Endothelial cell of umbilical vein (primary cell): Measurements from ENCODE around the gene TULP4. TPM values are rescaled to one million over a fixed set of nuclear protein-coding genes. Genes with fewer than 3 reads are reported as not detected.

Source experiments
- BruUV-seq: library from RNA; stranded (reverse); fragments of 400-500 nt; replicated peaks from 2 replicates; lab custom pipeline; 2021; lab: Mats Ljungman, UMichigan
- CTCF ChIA-PET: fragments of 300-600, 350-600 bp; sonication (Branson Sonifier 250); formaldehyde crosslinking; loops from one replicate; lab custom pipeline; 2021; ENCODE audit warnings: antibody characterized with exemption, inconsistent platforms; lab: Charles Lee
- POLR2A ChIA-PET: fragments of 300-600, 350-600 bp; sonication (Branson Sonifier 250); formaldehyde crosslinking; loops from one replicate; lab custom pipeline; 2021; ENCODE audit warnings: antibody characterized with exemption, inconsistent platforms; lab: Charles Lee
- DNase-seq: peaks from one replicate; pipeline ENCODE4 v3.0.0-alpha.2; 2011; ENCODE audit warnings: low read depth, low spot score
- FAIRE-seq: peaks from 2 replicates; lab custom pipeline; 2011; peaks lifted over from hg19 to GRCh38; lab: Jason Lieb, UNC
- H2AFZ ChIP-seq: 2 replicates; pipeline ENCODE4 v1.6.0; 2012; ENCODE audit warnings: low read depth, low read length, control low read depth, inconsistent platforms
- H3K27ac ChIP-seq: 2 replicates; pipeline ENCODE4 v1.5.1; 2011; ENCODE audit warnings: low read depth, mild to moderate bottlenecking, control low read depth, low read length, moderate library complexity; ENCODE audit not compliant: insufficient read depth
- H3K27me3 ChIP-seq, 2 experiments: 2 replicates each; pipeline versions ENCODE4 v1.6.0 to v1.6.1; 2011; ENCODE audit warnings: low read length in 2 of 2, mixed read lengths in 1 of 2; ENCODE audit not compliant: control insufficient read depth in 2 of 2, insufficient read depth in 2 of 2
- H3K36me3 ChIP-seq, 2 experiments: 2 replicates in 1 of 2; 3 replicates in 1 of 2; pipeline ENCODE4 v1.5.1; 2011; ENCODE audit warnings: low read length in 2 of 2, mild to moderate bottlenecking in 1 of 2, moderate library complexity in 1 of 2; ENCODE audit not compliant: control insufficient read depth in 2 of 2, insufficient read depth in 2 of 2; ENCODE audit errors: extremely low read depth in 1 of 2
- H3K4me1 ChIP-seq: 3 replicates; pipeline ENCODE4 v1.5.1; 2011; ENCODE audit warnings: mild to moderate bottlenecking, low read length; ENCODE audit not compliant: control insufficient read depth, insufficient read depth; ENCODE audit errors: extremely low read depth
- H3K4me2 ChIP-seq: 2 replicates; pipeline ENCODE4 v1.6.1; 2011; ENCODE audit warnings: low read length, control low read depth, mixed read lengths; ENCODE audit not compliant: insufficient read depth
- H3K4me3 ChIP-seq, 3 experiments: fragments of 200-600 bp in 1 of 3; sonication (generic), shearing (Covaris generic) in 1 of 3; replicated peaks in 1 of 3; 2 replicates each; pipeline ENCODE4 v1.5.1; 2011 to 2016; ENCODE audit warnings: control low read depth in 3 of 3, low read length in 3 of 3, mild to moderate bottlenecking in 2 of 3, inconsistent platforms in 1 of 3, low read depth in 1 of 3, moderate library complexity in 1 of 3; ENCODE audit not compliant: insufficient read depth in 1 of 3
- H3K79me2 ChIP-seq: 2 replicates; pipeline ENCODE4 v1.6.0; 2012; ENCODE audit warnings: low read length, inconsistent platforms; ENCODE audit not compliant: control insufficient read depth, insufficient read depth
- H3K9ac ChIP-seq: replicated peaks from 2 replicates; pipeline ENCODE3; 2011; ENCODE audit warnings: low read length, control low read depth; ENCODE audit not compliant: insufficient read depth; ENCODE audit errors: extremely low read depth
- H3K9me1 ChIP-seq: replicated peaks from 3 replicates; pipeline ENCODE4 v1.6.0; 2011; ENCODE audit warnings: mild to moderate bottlenecking, low read length; ENCODE audit not compliant: control insufficient read depth, insufficient read depth; ENCODE audit errors: extremely low read depth
- H3K9me3 ChIP-seq: replicated peaks from 2 replicates; pipeline ENCODE4 v1.5.1; 2012; ENCODE audit warnings: low read length, inconsistent platforms; ENCODE audit not compliant: control insufficient read depth, insufficient read depth
- H4K20me1 ChIP-seq: replicated peaks from 2 replicates; pipeline ENCODE3; 2011; ENCODE audit warnings: mild to moderate bottlenecking, low read length; ENCODE audit not compliant: control insufficient read depth, insufficient read depth; ENCODE audit errors: extremely low read depth
- CTCF ChIP-seq, 2 donors: IDR thresholded peaks; 1 replicate in 1 of 2; 2 replicates in 1 of 2; pipeline ENCODE4 v1.5.1; 2011; ENCODE audit warnings: low read length in 2 of 2, mild to moderate bottlenecking in 2 of 2, moderate library complexity in 2 of 2, control low read depth in 1 of 2, inconsistent platforms in 1 of 2, low read depth in 1 of 2; ENCODE audit not compliant: insufficient read depth in 1 of 2; ENCODE audit errors: extremely low read depth in 1 of 2
- EZH2 ChIP-seq: IDR thresholded peaks from 2 replicates; pipeline ENCODE4 v1.6.1; 2012; ENCODE audit warnings: borderline replicate concordance, low read depth, mild to moderate bottlenecking, moderate library complexity, low read length, inconsistent platforms; ENCODE audit not compliant: severe bottlenecking
- GATA2 ChIP-seq: IDR thresholded peaks from 2 replicates; pipeline ENCODE4 v1.7.0; 2011; ENCODE audit warnings: low read depth, mild to moderate bottlenecking, moderate library complexity, mixed read lengths, low read length; ENCODE audit not compliant: insufficient read length, insufficient read depth
- JUN ChIP-seq: IDR thresholded peaks from 2 replicates; pipeline ENCODE4 v1.6.1; 2011; ENCODE audit warnings: borderline replicate concordance, low read depth; ENCODE audit not compliant: insufficient read length, insufficient read depth
- MAX ChIP-seq: IDR thresholded peaks from 2 replicates; pipeline ENCODE4 v1.6.1; 2011; ENCODE audit not compliant: insufficient read depth, insufficient read length
- MYC ChIP-seq: IDR thresholded peaks from one replicate; pipeline ENCODE4 v1.6.1; 2011; ENCODE audit warnings: mild to moderate bottlenecking, low read depth, low read length
- POLR2AphosphoS5 ChIP-seq: IDR thresholded peaks from 2 replicates; pipeline ENCODE4 v1.6.1; 2012; ENCODE audit warnings: low read depth, mild to moderate bottlenecking, control low read depth, low read length, moderate library complexity; ENCODE audit not compliant: insufficient read depth
- dilution Hi-C: fragments of 300-500 bp; cut with MboI; formaldehyde crosslinking; loops from one replicate; pipeline ENCODE4 v1.15.0; 2019; ENCODE audit warnings: low sequenced_read_pairs; ENCODE audit not compliant: extremely low pct_ligation_motif_present
- intact Hi-C: fragments of 100-400 bp; cut with micrococcal nuclease; formaldehyde crosslinking; loops from one replicate; pipeline ENCODE4 v1.10.0; 2022
- polyA plus RNA-seq, 4 experiments: library from polyadenylated mRNA; depleted of rRNA in 3 of 4; stranded (reverse) in 3 of 4; unstranded in 1 of 4; fragments of >200 nt; gene quantifications; 2 replicates each; pipeline versions ENCODE4 v1.2.1 to v1.2.3, GENCODE V29; 2011 to 2012; ENCODE audit warnings: missing spikeins in 1 of 4
- total RNA-seq: library from RNA; stranded (reverse); gene quantifications from 2 replicates; pipeline ENCODE4 v1.2.3, GENCODE V29; 2021

Gene TULP4
- total and polyA plus RNA-seq, 2 donors (not counting 3 experiments of a cell fraction or from before 2014, with no cell fraction given) = 10.8 to 55.1 TPM

- Histone ChIP-seq H3K36me3 (no peaks in the 10 kb centered on the region), H3K79me2 (peaks cover 6% of the 10 kb centered on the region), H3K9me1 (no peaks in the 10 kb centered on the region), H3K4me2 (no peak overlapping the region), H3K4me1 (no peaks in the 10 kb centered on the region), H3K9ac (no peak overlapping the region), H3K27me3 (no peaks in the 10 kb centered on the region), H3K27ac (no peak overlapping the region), H2AFZ (no peak overlapping the region), H3K9me3 (no peaks in the 10 kb centered on the region), H4K20me1 (no peaks in the 10 kb centered on the region), H3K4me3 (no peak overlapping the region)
- intact Hi-C loops (no loop called here), dilution Hi-C loops (no loop called here)
- TF ChIP-seq JUN (no peak), MAX (no peak), MYC (no peak), POLR2AphosphoS5 (no peak), EZH2 (no peak), CTCF (IDR thresholded peaks at IDR 0.05; ENCODE audit: extremely low read depth in 1 of 2, insufficient read depth in 1 of 2, low read depth in 1 of 2, low read length in 2 of 2) (no peak), GATA2 (no peak)
- ChIA-PET POLR2A (no interaction called here), CTCF (interaction anchor here (0.7 kb wide), 1 partner anchor 103 kb away, joined by 4 read pairs; no protein-coding TSS in a partner anchor)
- BruUV-seq = no TSS peak
- DNase-seq (no peak), FAIRE-seq (no peak)
These were observed 43.7 kb upstream of the TULP4 start for GRCh38 chr6:158268361-158269147.
